OCI-LY1 (cell line): ENCODE measurements around the gene ZNF30.

Experiments
- CTCF ChIP-seq: fragments of 200-600 bp; sonication (generic), shearing (Covaris generic); IDR thresholded peaks from 2 replicates; pipeline ENCODE4 v1.5.1; 2017; ENCODE audit warnings: mild to moderate bottlenecking, antibody characterized with exemption, low read length, moderate library complexity, mixed read lengths
- EZH2 ChIP-seq: fragments of 200-600 bp; sonication (generic), shearing (Covaris generic); IDR thresholded peaks from 2 replicates; pipeline ENCODE4 v1.8.0; 2017; ENCODE audit warnings: borderline replicate concordance, mixed run types, mild to moderate bottlenecking, antibody characterized with exemption, low read length, moderate library complexity, mixed read lengths

- TF ChIP-seq CTCF (no peak), EZH2 (no peak)
These were observed 44.7 kb upstream of the ZNF30 start for GRCh38 chr19:34881982-34882381.
